Measurements from ENCODE around the gene TOR3A. TPM values are rescaled to one million over a fixed set of nuclear protein-coding genes. Genes with fewer than 3 reads are reported as not detected.
"Not testable (repeated sequence)": the region's sequence is repeated elsewhere in the genome, so short reads cannot be mapped to it uniquely, and the experiment has no call there.

The TOR3A gene
- total RNA-seq, 2 experiments from 2014 or later: 28.8 to 30.3 TPM

GRCh38 chr1:179137617-179138255, 55.9 kb downstream of the TOR3A start:
- no peak for DNase-seq
- H3K27me3 Mint-ChIP-seq: no peaks in the 10 kb centered on the region
- intact Hi-C loops (cut with micrococcal nuclease): no loop called here
- TF ChIP-seq CTCF (IDR thresholded peaks at IDR 0.05): no peak
- POLR2A ChIA-PET: no interaction called here
- CTCF ChIA-PET: interaction anchor here (1.2 to 1.3 kb wide), 2 partner anchors 15 to 16 kb away, joined by 3 read pairs; no protein-coding TSS in a partner anchor
- H3K4me1 Mint-ChIP-seq (ENCODE audit: low read depth): peaks cover 23% of the 10 kb centered on the region
- no peak overlapping the region for H3K27ac Mint-ChIP-seq
- H3K9me3 Mint-ChIP-seq: no peaks in the 10 kb centered on the region
- no peaks in the 10 kb centered on the region for H3K36me3 Mint-ChIP-seq (ENCODE audit: low read depth)
- H3K4me3 Mint-ChIP-seq: no peak overlapping the region
- ATAC-seq: no peak

GRCh38 chr1:179138755-179139154, 56.9 kb downstream of the TOR3A start:
- not testable (repeated sequence) for ATAC-seq

GRCh38 chr1:179141592-179142251, 59.9 kb downstream of the TOR3A start:
- H3K27ac Mint-ChIP-seq: peak overlapping the region; percentile 87
- ATAC-seq: peak; percentile 85
- no peak for TF ChIP-seq CTCF (IDR thresholded peaks at IDR 0.05)
- no peaks in the 10 kb centered on the region for H3K27me3 Mint-ChIP-seq
- ChIA-PET CTCF (no interaction called here), POLR2A (interaction anchor here (1.1 kb wide), 1 partner anchor 11 kb away, joined by 3 read pairs; no protein-coding TSS in a partner anchor)
- H3K36me3 Mint-ChIP-seq (ENCODE audit: low read depth): peaks cover 1% of the 10 kb centered on the region
- peak overlapping the region; percentile 55 for H3K4me3 Mint-ChIP-seq
- peaks cover 36% of the 10 kb centered on the region for H3K4me1 Mint-ChIP-seq (ENCODE audit: low read depth)
- H3K9me3 Mint-ChIP-seq: no peaks in the 10 kb centered on the region
- DNase-seq: peak; percentile 79
- intact Hi-C loops (cut with micrococcal nuclease): loop anchor here (10.0 kb wide), 1 partner anchor 83 kb away; the partner anchor contains the start of gene ABL2

More at GRCh38 chr1:179138755-179139154, 56.9 kb downstream of the TOR3A start:
- intact Hi-C loops (cut with micrococcal nuclease); DNase-seq; POLR2A ChIA-PET; H3K27ac Mint-ChIP-seq; H3K9me3 Mint-ChIP-seq; H3K36me3 Mint-ChIP-seq (ENCODE audit: low read depth); H3K27me3 Mint-ChIP-seq; H3K4me3 Mint-ChIP-seq: not testable (repeated sequence)
- CTCF ChIA-PET: interaction anchor here (1.2 kb wide), 1 partner anchor 17 kb away, joined by 3 read pairs; no protein-coding TSS in a partner anchor
- H3K4me1 Mint-ChIP-seq (ENCODE audit: low read depth): peaks cover 30% of the 10 kb centered on the region

GRCh38 chr1:179142889-179143299, 61.0 kb downstream of the TOR3A start:
- H3K9me3 Mint-ChIP-seq: no peaks in the 10 kb centered on the region
- CTCF ChIA-PET: no interaction called here
- no peak overlapping the region for H3K4me3 Mint-ChIP-seq
- no peaks in the 10 kb centered on the region for H3K27me3 Mint-ChIP-seq
- ATAC-seq (peak; percentile 55), DNase-seq (no peak)
- TF ChIP-seq CTCF (IDR thresholded peaks at IDR 0.05): no peak
- peak overlapping the region; percentile 63 for H3K27ac Mint-ChIP-seq
- intact Hi-C loops (cut with micrococcal nuclease): loop anchor here (10.0 kb wide), 1 partner anchor 82 kb away; the partner anchor contains the start of gene ABL2
- POLR2A ChIA-PET: no interaction called here
- H3K36me3 Mint-ChIP-seq (ENCODE audit: low read depth): peaks cover 1% of the 10 kb centered on the region
- peaks cover 36% of the 10 kb centered on the region for H3K4me1 Mint-ChIP-seq (ENCODE audit: low read depth)

- no peak overlapping the region for H3K4me3 Mint-ChIP-seq
- H3K36me3 Mint-ChIP-seq (ENCODE audit: low read depth): peaks cover 4% of the 10 kb centered on the region
- H3K27ac Mint-ChIP-seq: no peak overlapping the region
- no peaks in the 10 kb centered on the region for H3K9me3 Mint-ChIP-seq
- no peaks in the 10 kb centered on the region for H3K27me3 Mint-ChIP-seq
- ChIA-PET CTCF (no interaction called here), POLR2A (no interaction called here)
- intact Hi-C loops (cut with micrococcal nuclease): loop anchor here (10.0 kb wide), 1 partner anchor 81 kb away; the partner anchor contains the start of gene ABL2
- DNase-seq (no peak), ATAC-seq (peak; percentile 50)
- no peak for TF ChIP-seq CTCF (IDR thresholded peaks at IDR 0.05)
- peaks cover 36% of the 10 kb centered on the region for H3K4me1 Mint-ChIP-seq (ENCODE audit: low read depth)
Observed at GRCh38 chr1:179143322-179143721, 61.5 kb downstream of the TOR3A start.
